CD4-positive, alpha-beta T cell treated with Interleukin-15 for 1 hour (primary cell): ENCODE results near the gene STK32C.

Source experiments
- DNase-seq: peaks from one replicate; pipeline ENCODE4 v3.0.0-alpha.2; 2020

STK32C gene

DNA sequence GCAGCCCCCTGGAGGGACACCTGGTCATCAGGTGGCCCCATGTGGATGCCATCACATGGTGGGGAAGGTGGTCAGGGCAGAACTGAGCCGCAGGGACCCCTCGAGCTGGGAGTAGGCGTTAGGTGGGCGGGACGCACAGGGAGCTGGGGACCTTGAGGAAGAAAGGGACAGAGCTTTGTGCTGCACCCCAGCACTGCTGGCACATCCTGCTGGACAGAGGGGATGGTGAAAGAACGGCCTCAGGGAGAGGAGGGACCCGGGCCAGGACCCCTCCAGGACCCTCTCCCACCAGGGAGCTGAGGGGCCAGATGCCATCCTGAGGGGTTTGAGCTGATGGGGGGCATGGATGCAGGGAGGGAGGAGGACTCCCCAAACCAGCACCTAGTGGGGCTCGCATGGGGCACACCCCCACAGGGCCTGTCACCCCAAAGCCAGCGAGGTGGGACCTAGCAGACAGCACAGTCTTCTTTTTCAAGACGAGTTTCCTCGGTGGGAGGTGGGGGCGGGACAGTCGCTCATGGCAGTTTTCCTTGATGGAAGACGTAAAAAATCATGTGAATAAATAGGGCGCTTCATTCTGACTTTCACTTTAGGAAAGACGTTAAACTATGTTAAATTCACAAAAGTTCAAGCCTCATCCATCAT is 43.3 kb downstream of the STK32C start:
- DNase-seq: no peak

DNA sequence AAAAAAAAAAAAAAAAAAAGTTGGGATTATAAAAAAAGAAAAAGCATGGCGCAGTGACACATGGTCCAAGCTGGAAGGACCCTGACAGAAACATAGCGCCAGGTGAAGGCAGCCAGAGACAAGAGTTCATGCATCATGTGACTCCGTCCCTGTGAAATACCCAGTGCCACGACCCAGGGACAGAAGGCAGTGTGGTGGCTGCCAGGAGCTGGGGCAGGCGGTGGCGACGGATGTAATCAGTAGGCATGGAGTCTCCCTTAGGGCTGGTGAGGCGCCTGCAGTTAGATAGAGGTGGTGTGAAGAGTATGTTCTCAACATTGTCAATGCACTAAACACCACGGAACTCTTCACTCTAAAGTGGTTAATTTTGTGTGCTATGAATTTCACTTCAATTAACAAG is 43.9 kb downstream of the STK32C start:
- DNase-seq: no peak

DNA sequence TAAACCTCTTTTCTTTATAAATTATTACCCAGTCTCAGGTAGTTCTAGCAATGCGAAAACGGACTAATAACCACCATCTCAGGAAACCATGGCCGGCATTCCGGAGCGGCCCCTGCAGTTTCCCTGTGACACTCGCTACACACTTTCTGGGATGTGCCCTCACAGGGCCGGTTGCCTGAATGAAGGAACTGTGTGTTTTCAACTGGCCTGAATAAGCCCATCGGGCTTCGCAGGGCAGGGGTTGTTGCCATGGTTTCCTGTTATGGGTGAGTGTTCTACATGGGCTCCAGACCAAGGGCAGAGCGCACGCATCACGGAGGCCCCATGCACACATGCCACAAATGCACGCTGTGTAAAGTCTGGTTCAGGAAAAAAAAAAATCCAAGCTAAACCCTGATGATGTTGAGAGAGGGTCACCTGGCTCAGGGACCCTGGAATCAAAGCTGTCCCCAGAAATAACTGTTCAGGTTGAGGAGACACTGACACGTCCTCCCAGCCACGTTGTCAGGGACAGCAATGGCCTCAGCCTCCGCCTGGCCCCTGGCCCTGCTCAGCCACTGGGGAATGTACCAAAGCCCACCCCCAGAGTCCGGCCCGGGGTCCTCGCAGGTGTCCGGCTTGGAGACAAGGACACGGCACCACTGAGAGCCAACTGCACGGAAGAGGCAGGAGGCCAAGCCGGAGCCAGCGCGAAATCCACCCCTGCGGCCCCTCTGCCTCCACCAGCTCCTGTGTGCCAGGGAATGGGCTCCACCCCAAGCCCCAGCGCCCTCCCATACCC is 47.9 kb downstream of the STK32C start:
- DNase-seq: no peak

DNA sequence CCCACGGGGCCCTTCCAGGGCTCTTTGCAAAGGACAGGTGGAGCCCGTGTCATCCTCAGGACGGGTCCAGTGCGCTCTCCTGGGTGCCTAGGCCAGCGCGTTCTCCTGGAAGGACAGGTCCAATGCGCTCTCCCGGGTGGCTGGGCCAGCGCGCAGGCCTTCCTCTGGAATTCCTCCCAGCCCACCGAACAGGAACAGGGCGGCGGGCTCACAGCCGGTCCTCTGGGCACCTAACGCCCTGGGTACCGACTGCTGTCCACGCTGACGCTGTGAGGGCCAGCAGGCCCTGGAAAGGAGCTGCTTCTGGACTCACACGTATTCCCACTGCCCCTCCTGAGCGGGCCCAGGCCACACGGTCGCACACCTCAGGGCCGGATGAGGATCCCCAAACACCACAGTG is 49.3 kb downstream of the STK32C start:
- no peak for DNase-seq

DNA sequence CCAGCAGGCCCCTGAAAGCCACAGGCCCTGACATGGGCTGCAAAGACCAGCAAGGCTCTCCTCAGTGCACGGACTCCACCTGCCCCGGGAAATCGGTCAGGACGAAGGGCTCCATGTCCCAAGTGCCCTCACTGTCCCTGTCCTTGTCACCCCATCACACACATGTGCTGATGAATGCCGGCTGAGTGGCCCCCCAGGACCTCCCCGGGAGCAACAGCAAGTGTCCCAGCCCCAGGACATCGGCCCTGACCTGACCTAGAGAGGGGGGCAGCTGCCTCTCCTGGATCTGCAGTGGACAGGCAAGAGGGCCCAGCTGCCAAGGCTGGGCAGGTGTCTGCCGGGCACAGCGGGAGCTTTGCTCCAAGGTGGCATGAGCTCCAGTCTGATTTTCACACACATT is 49.8 kb downstream of the STK32C start:
- no peak for DNase-seq

DNA sequence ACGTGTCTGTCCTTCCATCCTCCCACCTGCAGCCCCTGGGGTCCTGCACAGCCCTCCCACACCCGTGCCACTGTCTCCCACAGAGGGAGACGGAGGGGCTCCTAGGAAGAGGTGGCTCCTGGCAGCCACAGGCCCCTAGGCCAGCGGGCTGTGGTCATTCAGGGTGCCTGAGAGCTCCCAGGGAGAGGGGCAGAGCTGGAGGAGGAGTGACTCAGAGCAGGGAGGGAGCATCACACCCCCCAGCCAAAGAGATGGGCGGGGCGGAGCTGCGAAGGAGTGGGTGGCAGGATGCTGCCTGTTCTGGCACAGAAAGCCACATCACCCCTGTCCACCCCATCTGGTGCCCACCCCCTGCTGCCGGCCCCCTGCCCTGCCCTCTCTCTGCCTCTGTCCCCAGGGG is 50.5 kb downstream of the STK32C start:
- peak; percentile 30 for DNase-seq

DNA sequence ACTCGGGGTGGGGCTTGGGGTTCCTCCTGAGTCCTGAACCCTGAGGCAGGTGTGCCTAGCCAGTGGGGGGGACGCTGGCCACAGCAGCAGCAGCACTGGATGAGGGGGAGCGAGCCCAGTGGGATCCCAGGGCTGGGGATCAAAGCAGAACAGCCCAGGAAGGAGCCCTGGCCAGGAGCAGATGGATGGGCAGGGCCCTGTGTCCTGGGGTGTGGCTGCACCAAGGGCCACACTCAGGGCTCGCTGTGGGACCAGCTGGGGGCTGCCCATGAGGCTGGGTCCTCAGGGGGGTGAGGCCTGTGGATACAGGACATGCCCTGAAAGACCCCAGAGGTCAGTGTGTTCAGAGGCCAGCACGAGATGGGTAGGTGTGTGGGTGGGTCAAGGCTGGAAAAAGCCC is 50.9 kb downstream of the STK32C start:
- DNase-seq: no peak

DNA sequence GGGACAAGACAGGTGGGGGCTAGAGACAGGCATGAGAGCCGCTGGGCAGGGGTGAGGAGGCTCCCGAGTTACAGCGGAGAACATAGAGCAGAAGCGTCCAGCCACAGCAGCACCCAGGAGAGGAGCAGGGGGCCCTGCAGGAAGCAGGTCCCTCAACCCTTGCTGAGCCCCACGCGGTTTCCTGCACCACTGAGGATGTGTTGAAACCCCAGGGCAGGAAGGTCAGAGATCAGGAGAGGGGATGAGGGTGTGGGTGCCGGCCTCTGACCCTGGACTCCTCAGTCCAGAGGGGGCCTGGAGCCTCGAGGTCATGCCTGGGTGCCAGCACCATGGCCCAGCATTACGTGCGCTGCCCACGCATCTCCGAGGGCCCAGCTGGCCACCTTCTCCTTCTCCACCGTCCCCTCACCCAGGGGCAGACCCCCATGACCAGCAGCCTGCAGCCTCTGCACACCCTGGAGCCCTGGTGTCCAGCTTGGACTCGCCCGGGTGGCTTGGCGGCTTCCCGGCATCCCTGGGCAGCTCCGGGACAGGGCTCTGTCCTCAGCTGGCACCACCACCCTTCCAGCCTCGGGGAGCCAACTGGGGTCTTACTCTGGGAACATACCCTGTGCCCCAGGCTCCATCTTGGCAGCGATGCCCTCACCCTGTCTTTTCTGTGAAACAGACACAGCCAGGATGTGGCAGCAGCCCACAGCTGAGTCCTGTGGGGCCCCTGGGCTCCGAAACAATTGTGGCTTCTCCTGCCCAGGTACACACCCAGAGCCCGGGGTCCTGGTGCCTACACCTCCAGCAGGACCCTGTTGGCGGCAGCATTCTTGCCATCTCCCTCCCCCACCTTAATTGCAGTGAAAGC is 52.0 kb downstream of the STK32C start:
- DNase-seq: peak; percentile 33

DNA sequence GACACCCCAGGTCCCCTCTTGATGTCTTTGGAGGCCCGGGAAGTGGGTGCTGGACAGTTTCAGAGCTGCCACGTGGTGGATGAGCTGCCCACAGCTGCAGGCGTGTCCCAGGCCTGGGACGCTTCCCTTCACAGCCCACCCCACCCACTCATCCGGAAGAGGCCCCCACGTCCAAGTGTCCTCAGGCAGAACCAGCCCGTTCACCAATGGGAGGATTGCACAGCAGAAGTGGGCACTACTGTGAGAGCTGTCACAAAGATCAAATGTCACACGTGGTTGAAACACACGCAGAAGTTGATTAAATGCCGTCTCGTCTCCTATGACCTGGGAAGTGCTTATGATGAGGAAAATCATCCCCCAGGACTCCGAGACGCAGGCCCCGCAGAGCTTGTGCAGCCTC is 52.9 kb downstream of the STK32C start:
- no peak for DNase-seq

DNA sequence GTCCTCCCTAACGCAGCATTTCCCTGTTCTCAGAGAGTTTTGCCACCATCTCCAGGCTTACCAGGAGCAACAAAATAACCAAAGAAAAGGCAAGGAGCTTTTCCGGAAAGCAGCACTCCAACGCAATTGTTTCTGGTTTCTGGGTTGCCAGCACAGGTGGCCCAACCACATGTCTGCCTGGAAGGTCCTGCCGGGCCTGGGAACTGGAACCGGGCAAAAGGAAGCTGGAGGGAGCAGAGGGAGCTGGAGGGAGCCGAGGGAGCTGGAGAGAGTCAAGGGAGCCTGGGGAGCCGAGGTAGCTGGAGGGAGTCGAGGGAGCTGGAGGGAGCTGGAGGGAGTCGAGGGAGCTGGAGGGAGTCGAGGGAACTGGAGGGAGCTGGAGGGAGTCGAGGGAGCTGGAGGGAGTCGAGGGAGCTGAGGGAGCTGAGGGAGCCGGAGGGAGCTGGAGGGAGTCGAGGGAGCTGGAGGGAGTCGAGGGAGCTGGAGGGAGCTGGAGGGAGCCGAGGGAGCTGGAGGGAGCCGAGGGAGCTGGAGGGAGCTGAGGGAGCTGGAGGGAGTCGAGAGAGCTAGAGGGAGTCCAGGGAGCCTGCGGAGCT is 54.6 kb downstream of the STK32C start:
- DNase-seq: no peak

DNA sequence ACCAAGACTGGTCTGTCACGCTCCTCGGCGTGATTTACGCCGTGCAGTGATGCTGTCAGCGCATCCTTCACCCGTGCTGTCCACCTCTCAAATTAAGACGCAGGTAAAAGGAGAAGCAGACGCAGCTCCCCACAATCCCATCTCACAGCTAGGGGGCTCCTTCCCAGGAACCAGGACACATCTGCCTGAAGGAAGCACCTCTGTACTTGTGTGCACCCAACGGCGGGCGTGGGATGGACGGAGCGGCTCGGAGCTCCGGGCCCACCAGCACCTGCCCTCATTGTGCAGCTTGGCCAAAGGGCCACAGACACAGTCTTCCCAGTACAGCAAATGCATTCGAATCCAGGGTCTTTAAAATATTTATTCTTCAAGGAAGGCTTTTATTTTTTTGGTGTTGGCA is 55.3 kb downstream of the STK32C start:
- DNase-seq: no peak

DNA sequence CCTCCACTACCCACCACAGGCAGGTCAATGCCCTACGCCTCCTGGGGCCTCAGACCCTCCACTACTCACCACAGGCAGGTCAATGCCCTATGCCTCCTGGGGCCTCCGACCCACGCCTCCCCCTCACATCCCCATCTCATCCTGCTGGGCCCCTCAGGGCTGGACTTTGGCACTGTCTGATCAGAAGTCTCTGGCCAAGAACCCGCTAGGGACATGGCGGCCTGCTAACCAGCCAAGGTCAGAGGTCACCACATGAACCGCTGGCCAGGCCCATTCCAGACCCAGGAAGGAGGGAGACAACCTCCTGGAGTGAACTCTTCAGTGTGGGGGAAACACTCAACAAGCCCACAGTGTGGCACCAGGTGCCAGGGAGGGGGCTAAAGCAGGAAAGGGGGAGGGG is 55.8 kb downstream of the STK32C start:
- no peak for DNase-seq

DNA sequence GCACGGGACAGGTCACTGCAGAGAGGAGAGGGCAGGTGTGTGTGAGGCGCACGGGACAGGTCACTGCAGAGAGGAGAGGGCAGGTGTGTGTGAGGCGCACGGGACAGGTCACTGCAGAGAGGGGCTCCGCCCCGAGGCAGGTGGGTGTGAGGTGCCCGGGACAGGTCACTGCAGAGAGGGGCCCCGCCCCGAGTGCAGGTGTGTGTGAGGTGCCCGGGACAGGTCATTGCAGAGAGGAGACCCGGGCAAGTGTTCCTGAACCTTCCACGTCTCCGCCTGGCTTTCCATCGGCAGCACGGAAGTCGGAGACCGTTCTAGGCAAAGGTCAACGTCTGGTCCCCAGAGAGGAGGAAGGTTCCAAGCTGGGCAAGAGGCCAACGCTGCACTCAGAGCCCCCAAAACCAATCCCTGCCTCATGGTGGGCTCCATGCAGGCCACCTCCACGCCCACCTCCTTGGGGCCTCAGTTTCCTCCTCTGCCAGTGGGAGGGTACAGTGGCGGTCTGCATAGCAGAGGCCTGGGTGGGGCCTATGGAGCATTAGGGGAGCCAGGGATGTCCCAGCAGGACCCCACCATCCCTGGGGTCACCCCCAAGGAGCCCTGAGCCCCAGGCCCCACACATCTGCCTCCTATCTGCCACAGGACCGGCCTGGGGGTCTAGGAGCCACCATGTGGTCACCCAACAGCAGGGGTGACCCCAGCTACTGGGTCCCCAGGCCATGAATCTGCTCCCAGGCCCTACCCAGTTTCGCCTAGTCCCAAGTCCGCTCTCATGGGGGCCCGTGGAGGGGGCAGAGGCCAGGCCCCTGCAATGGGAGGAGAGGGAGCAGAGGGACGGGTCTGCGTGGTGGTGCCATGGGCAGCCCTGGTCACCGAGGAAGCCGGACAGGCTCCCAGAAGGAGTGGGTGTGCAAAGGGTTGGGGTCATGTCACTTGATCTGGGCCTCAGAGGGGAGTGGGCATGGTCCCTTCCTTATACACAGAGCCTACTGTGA is 57.0 kb downstream of the STK32C start:
- no peak for DNase-seq

DNA sequence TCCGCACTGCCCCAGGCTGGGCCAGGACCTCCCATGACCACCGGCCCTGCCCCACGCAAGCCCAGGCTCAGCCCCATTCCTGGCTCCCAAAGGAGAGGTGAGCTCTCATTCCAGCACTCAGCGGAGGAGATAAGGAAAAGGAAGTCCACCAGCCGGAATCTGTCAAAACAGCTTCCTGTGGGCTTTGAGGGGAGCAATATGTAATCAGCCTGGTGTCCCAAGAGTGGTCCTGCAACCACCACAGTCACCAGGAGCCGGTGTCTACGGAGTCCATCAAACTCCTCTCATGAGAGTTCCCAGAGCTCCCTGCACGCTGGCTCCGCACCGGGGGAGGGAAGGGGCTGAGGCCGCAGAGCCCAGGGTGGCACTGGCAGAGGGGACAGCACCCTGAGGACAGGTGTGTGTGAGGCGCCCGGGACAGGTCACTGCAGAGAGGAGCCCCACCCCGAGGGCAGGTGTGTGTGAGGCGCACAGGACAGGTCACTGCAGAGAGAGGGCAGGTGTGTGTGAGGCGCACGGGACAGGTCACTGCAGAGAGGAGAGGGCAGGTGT is 57.9 kb downstream of the STK32C start:
- no peak for DNase-seq

DNA sequence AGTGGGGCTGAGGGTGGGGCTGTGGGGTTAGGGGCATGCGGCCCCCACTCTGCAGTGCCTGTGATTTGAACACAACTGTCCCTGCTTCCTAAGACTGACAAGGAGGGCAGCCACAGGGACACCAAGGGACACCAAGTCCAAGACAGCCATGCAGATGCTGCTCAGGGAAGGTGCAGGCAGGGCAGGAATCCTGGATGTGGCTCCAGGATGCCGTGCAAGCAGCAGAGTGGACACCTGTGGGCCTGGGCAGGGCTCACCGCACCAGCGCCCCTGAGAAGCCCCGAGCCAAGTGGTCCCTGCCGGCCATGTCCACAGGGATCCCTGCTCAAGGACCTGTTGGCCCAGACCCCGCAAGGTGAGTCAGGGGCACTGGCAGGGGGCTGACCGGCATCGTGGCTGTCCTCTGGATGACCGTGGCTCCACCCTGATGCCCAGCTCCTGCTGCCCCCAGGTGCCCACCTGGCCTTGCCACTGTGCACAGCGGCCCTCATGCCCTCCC is 58.5 kb downstream of the STK32C start:
- no peak for DNase-seq

DNA sequence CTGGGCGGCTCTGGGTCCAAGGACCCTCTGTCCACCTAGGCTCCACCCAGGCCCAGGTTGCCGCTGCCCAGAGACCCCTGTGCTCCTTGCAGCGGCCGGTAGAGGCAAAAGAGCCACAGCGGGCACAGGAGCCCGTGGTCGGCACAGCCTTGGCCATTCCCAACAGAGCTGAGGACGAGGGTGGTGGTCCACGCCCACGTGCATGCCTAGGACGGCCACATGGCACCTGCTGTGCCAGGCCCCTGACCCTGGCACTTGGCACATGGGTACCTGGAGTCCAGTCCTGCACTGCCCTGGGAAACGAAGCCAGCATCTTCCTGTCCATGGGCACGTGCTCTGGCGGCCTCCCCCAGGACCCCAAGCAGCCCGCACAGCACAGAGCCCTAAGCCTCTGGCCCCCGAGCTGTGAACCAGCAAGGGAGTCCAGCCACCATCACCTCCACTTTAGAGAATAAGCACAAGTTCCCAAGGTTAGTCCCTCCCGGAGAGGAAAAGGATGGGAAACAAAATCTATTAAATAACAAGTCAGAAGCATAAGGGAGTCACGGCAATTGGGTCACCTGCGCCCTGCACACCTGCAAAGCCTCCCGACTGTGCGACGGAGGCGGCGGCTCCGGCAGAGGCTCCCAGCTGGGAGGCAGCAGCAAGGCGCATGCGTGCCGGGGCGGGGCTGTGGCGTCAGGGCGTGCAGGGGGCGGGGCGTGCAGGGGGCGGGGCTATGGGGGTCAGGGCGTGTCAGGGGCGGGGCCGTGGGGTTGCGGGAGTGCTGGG is 59.1 kb downstream of the STK32C start:
- DNase-seq: peak; percentile 60

DNA sequence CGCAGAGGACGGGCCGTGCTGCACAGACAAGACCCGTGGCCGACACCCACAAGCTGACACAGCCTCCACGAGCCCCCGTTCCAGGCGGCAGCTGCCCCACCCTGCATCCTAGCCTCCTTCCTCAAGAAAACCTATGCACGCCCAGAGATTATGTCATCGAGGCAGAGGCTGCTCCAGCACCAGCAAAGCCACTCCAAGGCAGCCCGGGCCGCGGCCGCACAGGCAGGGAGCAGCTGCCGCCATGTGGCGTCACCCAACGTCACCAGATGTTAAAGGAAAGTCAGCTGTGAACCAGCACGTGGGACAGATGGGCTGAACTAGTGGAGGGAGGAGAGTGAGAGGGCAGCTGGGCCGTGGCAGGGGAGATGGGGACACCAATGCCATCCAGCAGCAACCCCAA is 59.8 kb downstream of the STK32C start:
- DNase-seq: no peak

DNA sequence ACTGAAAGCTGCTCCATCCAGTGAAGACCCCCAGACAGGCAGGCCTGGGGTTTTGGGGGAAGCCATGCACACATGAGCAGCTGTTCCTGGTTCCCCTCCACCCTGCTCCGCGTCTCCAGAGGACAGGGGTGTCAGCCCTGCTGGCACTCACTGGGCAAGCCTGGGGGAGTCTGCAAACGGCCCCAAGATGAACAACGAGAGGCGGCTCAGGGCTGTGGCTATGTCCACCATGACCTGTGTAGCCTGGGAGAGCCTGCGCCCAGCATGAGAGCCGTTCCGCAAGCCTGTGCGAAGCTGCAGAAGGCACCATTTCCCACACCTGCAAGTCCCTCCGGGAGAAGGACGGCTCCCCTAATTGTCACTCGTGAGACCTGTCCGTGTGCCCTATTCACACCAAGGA is 61.5 kb downstream of the STK32C start:
- no peak for DNase-seq

DNA sequence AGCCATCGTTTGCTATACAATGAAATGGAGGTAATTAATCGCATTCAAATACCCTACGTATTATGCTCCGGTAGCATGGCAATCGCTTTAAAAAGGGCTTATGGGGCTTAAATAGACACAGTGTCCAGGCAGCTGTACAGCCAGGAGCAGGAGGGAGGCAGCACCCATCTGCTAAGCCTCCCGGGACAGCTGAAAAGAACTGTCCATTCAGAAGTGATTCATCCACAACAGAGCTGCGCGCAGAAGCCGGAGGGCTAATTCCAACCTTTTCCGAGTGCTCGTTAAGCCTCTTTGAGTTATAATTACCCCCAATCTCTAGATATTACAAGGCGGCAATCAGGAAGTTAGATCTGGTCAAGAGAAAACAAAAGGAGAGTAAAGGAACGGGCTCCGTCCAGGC is 62.7 kb downstream of the STK32C start:
- no peak for DNase-seq

DNA sequence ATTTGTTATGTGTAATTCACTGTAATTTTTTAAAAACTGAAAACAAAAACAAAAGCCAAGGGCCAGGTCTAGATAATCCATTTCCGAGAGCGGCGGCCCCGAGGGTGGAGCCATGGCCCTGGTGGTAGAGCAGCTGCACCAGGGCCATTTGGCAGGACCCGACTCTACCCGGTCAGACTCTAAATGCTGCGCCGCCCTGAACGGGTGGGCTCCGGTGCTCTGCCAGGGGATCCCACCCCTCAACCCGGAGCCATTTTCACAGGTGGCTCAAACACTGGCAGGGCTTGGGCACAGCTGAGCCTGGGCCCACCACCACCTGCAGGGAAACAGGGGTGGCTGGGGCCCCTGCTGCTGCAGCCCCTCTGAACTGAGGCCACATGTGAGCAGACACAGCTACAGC is 64.1 kb downstream of the STK32C start:
- no peak for DNase-seq

DNA sequence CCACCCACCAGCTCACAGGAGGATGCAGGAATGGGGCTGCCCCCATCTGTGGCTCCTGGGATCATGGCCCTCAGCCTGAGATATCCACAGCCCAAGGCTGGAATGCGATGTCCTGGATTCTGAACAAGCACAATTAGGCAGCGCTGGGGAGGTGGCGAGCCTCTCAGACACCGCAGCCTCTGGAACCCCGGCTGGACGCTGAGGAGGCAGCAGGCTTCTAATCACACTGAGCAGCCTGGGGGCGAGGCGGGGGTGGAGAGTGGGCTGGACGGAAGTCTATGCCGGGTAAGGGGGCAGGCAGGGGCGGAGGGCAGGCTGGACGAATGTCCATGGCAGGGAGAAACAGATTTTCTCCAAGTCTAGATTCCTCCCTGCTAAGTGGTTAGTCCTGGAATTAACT is 64.6 kb downstream of the STK32C start:
- no peak for DNase-seq
